Head of caudate nucleus (tissue), 42 donors: ENCODE measurements around the gene GH2.
"Not testable (repeated sequence)": the region's sequence is repeated elsewhere in the genome, so short reads cannot be mapped to it uniquely, and the experiment has no call there.

Experiments used
- DNase-seq, 42 donors: peaks; one replicate each; pipeline versions ENCODE4 v3.0.0 to v3.0.0-alpha.2; 2020 to 2021; ENCODE audit warnings: mixed read lengths in 7 of 42
- intact Hi-C: fragments of 100-400 bp; cut with DNase I; formaldehyde crosslinking; loops from one replicate; pipeline ENCODE4 v1.15.0; 2022

The GH2 gene

GRCh38 chr17:63882626-63883126, 932 bp upstream of the GH2 start:
- intact Hi-C loops = not testable (repeated sequence)

DNA sequence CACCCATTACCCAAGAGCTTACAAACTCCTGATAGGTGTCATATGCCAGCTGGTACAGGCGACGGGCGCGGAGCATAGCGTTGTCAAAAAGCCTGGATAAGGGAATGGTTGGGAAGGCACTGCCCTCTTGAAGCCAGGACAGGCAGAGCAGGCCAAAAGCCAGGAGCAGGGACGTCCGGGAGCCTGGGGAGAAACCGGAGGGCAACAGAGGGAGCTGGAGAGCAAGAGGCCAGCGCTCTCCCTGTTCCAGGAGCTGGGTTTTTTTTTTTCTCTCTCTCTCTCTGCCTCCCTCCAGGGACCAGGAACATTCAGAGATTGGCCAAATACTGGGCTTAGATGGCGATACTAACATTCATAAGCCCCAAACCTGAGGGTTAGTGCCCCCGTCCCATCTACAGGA, 407 bp downstream of the GH2 start:
- intact Hi-C loops, DNase-seq: not testable (repeated sequence)

More at GRCh38 chr17:63882626-63883126, 932 bp upstream of the GH2 start:
- not testable (repeated sequence) for DNase-seq

- DNase-seq = no peak
- intact Hi-C loops = no loop called here
Observed at GRCh38 chr17:63880706-63881105, 1.0 kb downstream of the GH2 start.

DNA sequence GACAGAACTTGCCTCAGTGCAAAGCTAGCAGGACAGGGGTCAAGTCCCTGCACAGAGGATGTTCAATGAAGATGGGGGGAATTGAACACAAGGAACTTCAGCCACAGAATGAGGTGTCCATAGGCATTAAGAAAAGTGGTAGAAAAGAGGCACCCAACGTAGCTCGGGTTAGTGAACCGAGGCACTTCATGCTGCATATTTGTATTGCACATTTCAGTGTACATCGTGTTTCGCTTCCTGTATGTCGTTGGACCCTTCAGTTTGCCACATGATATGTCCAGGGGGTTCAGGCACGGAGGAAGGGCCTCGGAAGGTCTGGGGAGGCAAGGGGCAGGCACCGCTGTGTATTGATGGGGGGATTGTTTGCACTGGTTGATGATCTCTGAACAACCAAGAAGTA, 3.3 kb downstream of the GH2 start:
- DNase-seq, intact Hi-C loops: not testable (repeated sequence)

GRCh38 chr17:63874693-63875092, 7.1 kb downstream of the GH2 start:
- DNase-seq, intact Hi-C loops: not testable (repeated sequence)

- DNase-seq, intact Hi-C loops: not testable (repeated sequence)
Observed at GRCh38 chr17:63874061-63874626, 7.6 kb downstream of the GH2 start.

DNA sequence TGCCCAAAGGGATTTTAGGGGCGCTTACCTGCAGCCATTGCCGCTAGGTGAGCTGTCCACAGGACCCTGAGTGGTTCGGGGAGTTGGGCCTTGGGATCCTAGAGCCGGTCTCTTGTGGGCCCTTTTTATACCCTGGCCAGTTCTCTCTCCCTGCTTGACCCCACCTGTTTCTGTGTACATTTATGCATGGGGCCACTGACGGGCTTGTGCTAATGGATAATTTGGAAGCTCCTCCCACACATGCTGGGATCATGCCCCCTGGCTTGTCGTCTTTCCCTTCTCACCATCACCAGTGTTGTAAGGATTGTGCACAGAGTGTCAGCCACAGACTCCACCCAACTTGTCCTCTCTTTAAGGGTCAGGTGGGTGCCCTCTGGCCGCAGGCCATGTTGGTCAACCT, 8.2 kb downstream of the GH2 start, which contains the start of gene CSH2:
Gene CSH2 (minus strand): TSS at position 101 of the 400 bp plus-strand sequence. CDS start 63 bp downstream, at position 38.
- intact Hi-C loops, DNase-seq: not testable (repeated sequence)

DNA sequence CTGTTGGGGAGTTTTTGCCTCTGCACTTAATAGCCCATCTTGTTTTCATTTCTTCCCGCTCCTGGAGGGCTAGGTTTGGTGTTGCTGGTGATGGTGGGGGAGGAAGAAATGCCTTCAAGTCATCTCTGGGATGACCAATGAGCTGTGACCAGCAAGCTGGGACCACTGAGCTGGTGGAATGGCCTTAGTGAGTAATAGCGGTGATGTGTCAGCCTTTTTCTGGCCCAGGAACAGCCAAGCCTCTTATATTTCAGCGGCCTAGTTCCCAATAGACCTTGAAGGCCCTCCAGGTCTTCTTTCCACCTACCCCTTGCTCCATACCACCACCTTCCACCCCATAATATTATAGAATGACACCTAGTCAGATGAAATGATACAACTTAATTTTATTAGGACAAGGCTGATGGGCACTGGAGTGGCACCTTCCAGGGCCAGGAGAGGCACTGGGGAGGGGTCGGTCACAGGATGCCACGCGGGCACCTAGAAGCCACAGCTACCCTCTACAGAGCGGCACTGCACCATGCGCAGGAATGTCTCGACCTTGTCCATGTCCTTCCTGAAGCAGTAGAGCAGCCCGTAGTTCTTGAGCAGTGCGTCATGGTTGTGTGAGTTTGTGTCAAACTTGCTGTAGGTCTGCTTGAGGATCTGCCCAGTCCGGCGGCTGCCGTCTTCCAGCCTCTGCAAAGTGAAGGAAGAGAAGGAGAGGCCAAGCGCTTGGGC, 9.9 kb downstream of the GH2 start:
- intact Hi-C loops, DNase-seq: not testable (repeated sequence)

DNA sequence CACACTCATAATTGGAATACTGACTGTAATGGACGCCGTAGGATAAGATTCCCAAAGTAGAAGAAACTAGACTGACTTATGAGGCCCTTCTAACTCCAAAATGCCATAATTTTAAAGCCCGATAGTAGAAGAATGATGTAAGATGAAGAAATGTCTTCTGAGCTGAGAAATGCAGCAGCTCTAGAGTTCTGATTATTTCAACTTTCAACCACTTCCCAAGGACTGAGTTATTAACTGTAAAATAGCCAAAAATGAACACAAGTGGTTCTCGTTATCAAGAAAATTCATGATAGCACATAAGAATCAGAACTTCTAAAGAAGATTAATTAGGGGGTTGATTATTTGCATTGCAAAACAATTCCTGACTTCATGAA, 11.5 kb downstream of the GH2 start:
- DNase-seq, intact Hi-C loops: not testable (repeated sequence)

GRCh38 chr17:63869491-63870291, 12.1 kb downstream of the GH2 start:
- DNase-seq, intact Hi-C loops: not testable (repeated sequence)

GRCh38 chr17:63866625-63867024, 15.1 kb downstream of the GH2 start:
- DNase-seq, intact Hi-C loops: not testable (repeated sequence)

- DNase-seq = no peak
- intact Hi-C loops = no loop called here
Observed at GRCh38 chr17:63859257-63859656, 22.5 kb downstream of the GH2 start.

DNA sequence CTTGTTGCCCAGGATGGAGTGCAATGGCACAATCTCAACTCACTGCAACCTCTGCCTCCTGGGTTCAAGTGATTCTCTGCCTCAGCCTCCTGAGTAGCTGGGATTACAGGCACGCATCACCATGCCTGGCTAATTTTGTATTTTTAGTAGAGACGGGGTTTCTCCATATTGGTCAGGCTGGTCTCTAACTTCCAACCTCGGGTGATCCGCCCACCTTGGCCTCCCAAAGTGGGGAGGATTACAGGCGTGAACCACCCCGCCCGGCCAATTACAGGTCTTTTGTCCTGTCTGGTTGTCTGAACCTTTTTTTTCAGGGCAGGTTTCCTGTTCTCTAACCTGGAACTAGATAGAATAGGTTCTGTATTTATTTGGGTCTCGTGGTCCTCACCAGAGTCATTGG, 25.3 kb downstream of the GH2 start:
- DNase-seq, intact Hi-C loops: not testable (repeated sequence)

DNA sequence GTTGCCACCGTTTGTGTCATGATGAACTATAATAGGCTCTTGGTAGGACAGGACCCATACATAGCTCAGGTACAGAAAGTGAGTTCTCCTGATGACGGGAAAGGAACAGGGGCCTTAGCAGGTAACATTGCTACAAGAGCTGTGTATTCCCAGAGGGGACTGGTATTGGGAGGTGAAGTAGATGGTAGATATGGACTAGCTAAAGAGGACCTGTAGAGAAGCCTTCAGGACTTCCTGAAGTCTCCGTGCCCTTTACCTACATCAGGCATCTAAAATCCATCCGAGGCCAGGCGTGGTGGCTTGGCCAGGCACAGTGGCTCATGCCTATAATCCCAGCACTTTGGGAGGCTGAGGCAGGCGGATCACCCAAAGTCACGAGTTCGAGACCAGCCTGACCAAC, 26.6 kb downstream of the GH2 start:
- no peak for DNase-seq
- intact Hi-C loops = no loop called here

DNA sequence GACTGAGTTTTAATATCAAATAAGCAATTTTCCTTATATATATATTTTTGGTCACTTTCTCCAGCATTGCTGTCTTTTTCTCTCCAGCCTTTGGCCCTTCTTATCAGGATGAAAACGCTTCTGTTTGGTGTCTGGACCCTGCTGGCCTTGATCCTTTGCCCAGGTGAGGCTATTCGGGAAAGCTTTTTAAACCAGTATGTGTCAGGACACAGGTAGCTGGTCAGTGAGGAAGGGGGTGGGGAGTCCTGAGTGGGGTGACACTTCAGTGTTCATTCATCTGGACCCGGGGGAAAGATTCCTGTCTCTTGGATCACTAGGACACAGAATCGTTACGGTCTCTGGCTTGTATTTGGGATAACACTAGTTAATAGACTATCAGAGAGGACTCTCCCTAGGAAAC, 27.0 kb downstream of the GH2 start:
- intact Hi-C loops = no loop called here
- DNase-seq = no peak

GRCh38 chr17:63853260-63853659, 28.5 kb downstream of the GH2 start:
- no peak for DNase-seq
- intact Hi-C loops = no loop called here

GRCh38 chr17:63850401-63850800, 31.3 kb downstream of the GH2 start:
- no peak for DNase-seq
- intact Hi-C loops = no loop called here

DNA sequence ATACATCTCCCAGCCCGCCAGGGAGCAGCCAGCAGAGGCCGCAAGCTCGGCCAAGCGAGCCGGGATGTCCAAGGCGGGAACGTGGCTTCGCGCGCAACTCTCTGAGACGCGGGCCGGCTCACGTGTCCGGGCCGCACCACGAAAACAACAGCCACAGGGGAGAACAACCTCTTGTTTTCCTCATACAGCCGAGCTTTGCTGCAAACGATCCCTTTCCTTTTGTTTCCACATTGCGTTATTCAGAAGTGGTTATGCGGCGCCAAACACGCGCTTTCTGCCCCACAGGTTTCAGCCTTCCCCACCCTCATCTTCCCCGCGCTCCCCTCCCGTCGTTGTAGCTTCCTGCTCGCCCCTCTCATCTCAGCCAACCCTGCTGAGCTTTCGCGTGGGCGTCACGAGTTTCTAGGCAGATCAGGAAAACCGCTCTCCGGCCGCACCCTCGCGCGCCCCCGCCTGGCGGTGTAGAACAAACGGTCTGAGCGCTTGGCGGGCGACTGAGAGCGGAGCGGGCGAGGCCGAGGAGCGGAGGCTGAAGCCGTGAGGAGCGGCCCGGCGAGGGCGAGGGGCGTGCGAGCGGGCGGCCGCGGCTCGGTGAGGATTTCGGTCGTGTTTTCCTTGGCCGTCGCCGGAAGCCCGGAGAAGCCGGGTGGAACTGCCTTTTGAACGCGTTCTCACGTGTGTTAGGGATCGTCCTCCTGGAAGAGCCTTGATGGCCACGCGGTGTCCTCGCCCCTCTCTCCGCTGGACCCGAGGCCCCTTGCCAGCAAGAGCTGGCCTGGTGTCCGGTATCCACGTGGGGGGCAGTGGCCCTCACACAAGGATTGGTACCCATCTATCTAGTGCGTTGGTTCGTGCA, 32.7 kb downstream of the GH2 start:
- peak; percentile 79 to 96 (median 93) for DNase-seq
- intact Hi-C loops = no loop called here
